IMR-90 (cell line): ENCODE measurements around the gene ASXL1. TPM values are rescaled to one million over a fixed set of nuclear protein-coding genes. Genes with fewer than 3 reads are reported as not detected.

Source experiments
- ATAC-seq: fragments of 200-7000 bp; cut with Tn5 transposase; 2 replicates; pipeline ENCODE4 v1.9.1; 2020; ENCODE audit warnings: low read depth, mild to moderate bottlenecking, moderate library complexity
- BruUV-seq: library from RNA; stranded (reverse); fragments of 400-500 nt; replicated peaks from 2 replicates; lab custom pipeline; 2021; lab: Mats Ljungman, UMichigan
- CTCF ChIA-PET: fragments of 300-600 bp; formaldehyde crosslinking; extraction: SDS; loops from one replicate; lab custom pipeline; 2021; ENCODE audit warnings: antibody characterized with exemption; lab: Yijun Ruan, JAX
- POLR2A ChIA-PET: fragments of 300-600 bp; sonication (Branson Sonifier 250); formaldehyde crosslinking; loops from one replicate; lab custom pipeline; 2022; ENCODE audit warnings: antibody characterized with exemption; ENCODE audit not compliant: unreplicated experiment; lab: Charles Lee
- DNase-seq: peaks from one replicate; pipeline ENCODE4 v3.0.0; 2013
- H2AFZ ChIP-seq: replicated peaks from 2 replicates; pipeline ENCODE3; 2013; ENCODE audit warnings: low read length, mild to moderate bottlenecking; ENCODE audit not compliant: poor library complexity
- H2AK5ac ChIP-seq: 2 replicates; pipeline ENCODE4 v1.6.1; 2013; ENCODE audit warnings: low read depth, low read length, inconsistent platforms
- H2AK9ac ChIP-seq: replicated peaks from 2 replicates; pipeline ENCODE3; 2013; ENCODE audit warnings: mild to moderate bottlenecking, low read depth, low read length, moderate library complexity; ENCODE audit not compliant: poor library complexity
- H2BK120ac ChIP-seq: 2 replicates; pipeline ENCODE4 v1.6.1; 2013; ENCODE audit warnings: low read depth, low read length, inconsistent platforms
- H2BK15ac ChIP-seq: 3 replicates; pipeline ENCODE4 v1.6.1; 2013; ENCODE audit warnings: low read depth, low read length, inconsistent platforms
- H2BK20ac ChIP-seq: 2 replicates; pipeline ENCODE4 v1.6.1; 2013; ENCODE audit warnings: low read depth, mild to moderate bottlenecking, inconsistent platforms, low read length, moderate library complexity
- H2BK5ac ChIP-seq: 2 replicates; pipeline ENCODE4 v1.6.1; 2013; ENCODE audit warnings: mild to moderate bottlenecking, low read depth, low read length, inconsistent platforms; ENCODE audit not compliant: poor library complexity, severe bottlenecking
- H3K14ac ChIP-seq: replicated peaks from 2 replicates; pipeline ENCODE4 v1.6.1; 2013; ENCODE audit warnings: low read depth, low read length, inconsistent platforms
- H3K18ac ChIP-seq: 2 replicates; pipeline ENCODE4 v1.6.1; 2013; ENCODE audit warnings: low read depth, low read length, control low read depth
- H3K23ac ChIP-seq: 2 replicates; pipeline ENCODE4 v1.6.1; 2013; ENCODE audit warnings: low read depth, low read length, inconsistent platforms
- H3K27ac ChIP-seq: 2 replicates; pipeline ENCODE4 v1.5.1; 2013; ENCODE audit warnings: mild to moderate bottlenecking, control low read depth, low read length; ENCODE audit not compliant: insufficient read depth
- H3K27me3 ChIP-seq: 2 replicates; pipeline ENCODE4 v1.6.1; 2013; ENCODE audit warnings: low read length; ENCODE audit not compliant: control insufficient read depth, insufficient read depth
- H3K36me3 ChIP-seq: 2 replicates; pipeline ENCODE4 v1.6.1; 2013; ENCODE audit warnings: low read length, mixed read lengths; ENCODE audit not compliant: control insufficient read depth, insufficient read depth
- H3K4ac ChIP-seq: 2 replicates; pipeline ENCODE4 v1.6.1; 2013; ENCODE audit warnings: low read depth, low read length, inconsistent platforms
- H3K4me1 ChIP-seq: 2 replicates; pipeline ENCODE4 v1.6.1; 2013; ENCODE audit warnings: low read length, mixed read lengths; ENCODE audit not compliant: control insufficient read depth, insufficient read depth
- H3K4me2 ChIP-seq: 2 replicates; pipeline ENCODE4 v1.6.1; 2013; ENCODE audit warnings: low read depth, mild to moderate bottlenecking, control low read depth, low read length, moderate library complexity
- H3K4me3 ChIP-seq: 2 replicates; pipeline ENCODE4 v1.5.1; 2013; ENCODE audit warnings: low read depth, mild to moderate bottlenecking, control low read depth, low read length, moderate library complexity; ENCODE audit not compliant: insufficient read depth
- H3K56ac ChIP-seq: 2 replicates; pipeline ENCODE4 v1.6.1; 2013; ENCODE audit warnings: low read length, inconsistent platforms; ENCODE audit not compliant: insufficient read depth; ENCODE audit errors: extremely low read depth
- H3K79me1 ChIP-seq, 2 experiments: 2 replicates each; pipeline ENCODE4 v1.6.1; 2013; ENCODE audit warnings: low read length in 2 of 2, inconsistent platforms in 1 of 2, low read depth in 1 of 2
- H3K9ac ChIP-seq: 2 replicates; pipeline ENCODE4 v1.6.1; 2013; ENCODE audit warnings: low read depth, low read length, control low read depth
- H3K9me1 ChIP-seq: 2 replicates; pipeline ENCODE4 v1.6.1; 2013; ENCODE audit warnings: low read length, inconsistent platforms; ENCODE audit not compliant: insufficient read depth
- H3K9me3 ChIP-seq: 2 replicates; pipeline ENCODE4 v1.6.1; 2013; ENCODE audit warnings: low read length; ENCODE audit not compliant: control insufficient read depth, insufficient read depth
- H4K20me1 ChIP-seq: 2 replicates; pipeline ENCODE4 v1.6.1; 2013; ENCODE audit warnings: low read length, inconsistent platforms; ENCODE audit not compliant: insufficient read depth
- H4K5ac ChIP-seq: 2 replicates; pipeline ENCODE4 v1.6.1; 2013; ENCODE audit warnings: mild to moderate bottlenecking, low read depth, low read length, control low read depth
- H4K8ac ChIP-seq, 2 experiments: 2 replicates each; pipeline ENCODE4 v1.6.1; 2013; ENCODE audit warnings: low read depth in 2 of 2, low read length in 2 of 2, control low read depth in 1 of 2, inconsistent platforms in 1 of 2
- H4K91ac ChIP-seq: 2 replicates; pipeline ENCODE4 v1.6.1; 2013; ENCODE audit warnings: low read depth, low read length, inconsistent platforms; ENCODE audit not compliant: insufficient read depth
- MAFK ChIP-seq: IDR thresholded peaks from 2 replicates; pipeline ENCODE4 v1.6.1; 2012; ENCODE audit warnings: low read depth, low read length, improper control_type of control experiment
- MAZ ChIP-seq: IDR thresholded peaks from 2 replicates; pipeline ENCODE4 v1.6.1; 2012; ENCODE audit warnings: low read depth, mild to moderate bottlenecking, low read length, improper control_type of control experiment, moderate library complexity, borderline replicate concordance
- MXI1 ChIP-seq: IDR thresholded peaks from 2 replicates; pipeline ENCODE4 v1.6.1; 2012; ENCODE audit warnings: low read depth, mild to moderate bottlenecking, low read length, moderate library complexity, borderline replicate concordance
- RAD21 ChIP-seq: IDR thresholded peaks from 2 replicates; pipeline ENCODE4 v1.6.1; 2012; ENCODE audit warnings: low read length, improper control_type of control experiment
- RCOR1 ChIP-seq: IDR thresholded peaks from 2 replicates; pipeline ENCODE4 v1.6.1; 2012; ENCODE audit warnings: mild to moderate bottlenecking, low read length, improper control_type of control experiment; ENCODE audit not compliant: insufficient replicate concordance
- SMC3 ChIP-seq: fragments of 150-350 bp; IDR thresholded peaks from 2 replicates; pipeline ENCODE4 v1.6.1; 2016; ENCODE audit warnings: low read depth, mild to moderate bottlenecking, antibody characterized with exemption, low read length, moderate library complexity
- USF2 ChIP-seq: fragments of 150-350 bp; IDR thresholded peaks from 2 replicates; pipeline ENCODE4 v1.6.1; 2017; ENCODE audit warnings: mild to moderate bottlenecking, antibody characterized with exemption, low read length, low read depth
- WGBS, 2 experiments: methylation state at CpG; one replicate each; pipeline versions ENCODE4 v1.1.5 to v1.1.7; 2013; ENCODE audit warnings: missing lambda C conversion rate in 2 of 2; ENCODE audit not compliant: insufficient read length in 1 of 2; ENCODE audit errors: extremely low coverage in 2 of 2; 5-methylcytosine and 5-hydroxymethylcytosine counted together
- dilution Hi-C: fragments of 300-500 bp; cut with HindIII; formaldehyde crosslinking; loops from one replicate; pipeline ENCODE4 v1.14.3; 2018; ENCODE audit warnings: low sequenced_read_pairs; ENCODE audit not compliant: unreplicated experiment
- in situ Hi-C: fragments of 300-500 bp; cut with MboI; formaldehyde crosslinking; loops from 3 replicates; pipeline ENCODE4 v1.14.3; 2019; ENCODE audit warnings: low sequenced_read_pairs, inconsistent platforms, mixed read lengths
- intact Hi-C: fragments of 100-400 bp; cut with micrococcal nuclease; formaldehyde crosslinking; loops from 2 replicates; pipeline ENCODE4 v1.10.0; 2022
- polyA plus RNA-seq, 3 experiments: library from polyadenylated mRNA; depleted of rRNA; stranded (reverse); fragments of >200 nt; gene quantifications; 2 replicates each; pipeline ENCODE4 v1.2.3, GENCODE V29; 2012; ENCODE audit warnings: low replicate concordance in 1 of 3
- total RNA-seq: library from RNA; depleted of rRNA; stranded (reverse); fragments of >200 nt; gene quantifications from 2 replicates; pipeline ENCODE4 v1.2.3, GENCODE V29; 2012

The ASXL1 gene
- total and polyA plus RNA-seq, 2 of the 4 experiments (the other 2 are of a cell fraction): 29.9 to 37.1 TPM

- Histone ChIP-seq H3K4ac (no peak overlapping the region), H3K14ac (no peak overlapping the region), H2AK9ac (no peak overlapping the region), H2BK20ac (no peak overlapping the region), H3K56ac (no peak overlapping the region), H2AFZ (no peak overlapping the region), H4K8ac (no peak overlapping the region), H2BK15ac (no peak overlapping the region), H3K27ac (no peak overlapping the region), H4K91ac (no peak overlapping the region), H3K9me3 (no peaks in the 10 kb centered on the region), H3K4me3 (no peak overlapping the region), H3K18ac (no peak overlapping the region), H3K4me2 (no peak overlapping the region), H3K27me3 (no peaks in the 10 kb centered on the region), H4K20me1 (peaks cover 49% of the 10 kb centered on the region), H2BK120ac (no peak overlapping the region), H2BK5ac (no peak overlapping the region), H3K79me1 (peaks cover 34 to 63% of the 10 kb centered on the region in 2 experiments), H3K9me1 (peaks cover 14% of the 10 kb centered on the region; the same call in 1 of the 2 replicates), H3K23ac (no peak overlapping the region), H3K9ac (no peak overlapping the region), H2AK5ac (no peak overlapping the region), H3K36me3 (peaks cover 41% of the 10 kb centered on the region), H4K5ac (no peak overlapping the region), H3K4me1 (no peaks in the 10 kb centered on the region)
- ATAC-seq: no peak
- CTCF ChIA-PET: no interaction called here
- no peak for DNase-seq
- POLR2A ChIA-PET: no interaction called here
- in situ Hi-C loops (no loop called here), intact Hi-C loops (no loop called here), dilution Hi-C loops (no loop called here)
- no peak for TF ChIP-seq MAFK
- TF ChIP-seq SMC3: no peak
- TF ChIP-seq RCOR1: no peak
- no peak for TF ChIP-seq MXI1
- TF ChIP-seq RAD21: no peak
- no peak for TF ChIP-seq MAZ
- TF ChIP-seq USF2: no peak
- 100% methylated on average over 1 of the region's 7 CpGs; no CpG with 5 or more reads in 1 of the 2 experiments for WGBS, 2 experiments
- no TSS peak for BruUV-seq
Observed at GRCh38 chr20:32429343-32429742, 71.2 kb downstream of the ASXL1 start.
